ENCODE measurements around the gene CELA1.

GRCh38 chr12:51389302-51389999 is 43.0 kb upstream of the CELA1 start:
- TF ChIP-seq, protein P1, sequence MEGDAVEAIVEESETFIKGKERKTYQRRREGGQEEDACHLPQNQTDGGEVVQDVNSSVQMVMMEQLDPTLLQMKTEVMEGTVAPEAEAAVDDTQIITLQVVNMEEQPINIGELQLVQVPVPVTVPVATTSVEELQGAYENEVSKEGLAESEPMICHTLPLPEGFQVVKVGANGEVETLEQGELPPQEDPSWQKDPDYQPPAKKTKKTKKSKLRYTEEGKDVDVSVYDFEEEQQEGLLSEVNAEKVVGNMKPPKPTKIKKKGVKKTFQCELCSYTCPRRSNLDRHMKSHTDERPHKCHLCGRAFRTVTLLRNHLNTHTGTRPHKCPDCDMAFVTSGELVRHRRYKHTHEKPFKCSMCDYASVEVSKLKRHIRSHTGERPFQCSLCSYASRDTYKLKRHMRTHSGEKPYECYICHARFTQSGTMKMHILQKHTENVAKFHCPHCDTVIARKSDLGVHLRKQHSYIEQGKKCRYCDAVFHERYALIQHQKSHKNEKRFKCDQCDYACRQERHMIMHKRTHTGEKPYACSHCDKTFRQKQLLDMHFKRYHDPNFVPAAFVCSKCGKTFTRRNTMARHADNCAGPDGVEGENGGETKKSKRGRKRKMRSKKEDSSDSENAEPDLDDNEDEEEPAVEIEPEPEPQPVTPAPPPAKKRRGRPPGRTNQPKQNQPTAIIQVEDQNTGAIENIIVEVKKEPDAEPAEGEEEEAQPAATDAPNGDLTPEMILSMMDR (IDR thresholded peaks at IDR 0.05): no peak
- TF ChIP-seq POLR2A (IDR thresholded peaks at IDR 0.05): no peak
